Measurements from ENCODE around the gene CDC14A.

The CDC14A gene

DNA sequence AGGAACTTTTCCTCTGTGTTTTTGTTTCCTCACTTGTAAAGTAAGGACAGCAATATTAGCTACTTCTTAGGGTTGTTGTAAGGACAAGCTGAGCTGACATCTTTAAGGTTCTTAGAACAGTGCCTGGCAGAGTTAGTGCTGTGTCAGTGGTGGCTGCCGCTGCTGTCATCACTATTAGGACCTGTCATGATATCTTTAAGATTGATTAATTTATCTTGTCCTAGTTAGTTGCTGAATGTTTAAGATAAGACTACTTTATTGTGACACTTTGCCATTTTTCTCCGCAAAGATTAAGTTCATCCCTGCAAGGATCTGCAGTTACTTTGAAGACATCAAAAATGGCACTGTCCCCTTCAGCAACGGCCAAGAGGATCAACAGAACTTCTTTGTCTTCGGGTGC lies 145.5 kb downstream of the CDC14A start:
- no peak for DNase-seq (ENCODE audit: low read depth)

DNA sequence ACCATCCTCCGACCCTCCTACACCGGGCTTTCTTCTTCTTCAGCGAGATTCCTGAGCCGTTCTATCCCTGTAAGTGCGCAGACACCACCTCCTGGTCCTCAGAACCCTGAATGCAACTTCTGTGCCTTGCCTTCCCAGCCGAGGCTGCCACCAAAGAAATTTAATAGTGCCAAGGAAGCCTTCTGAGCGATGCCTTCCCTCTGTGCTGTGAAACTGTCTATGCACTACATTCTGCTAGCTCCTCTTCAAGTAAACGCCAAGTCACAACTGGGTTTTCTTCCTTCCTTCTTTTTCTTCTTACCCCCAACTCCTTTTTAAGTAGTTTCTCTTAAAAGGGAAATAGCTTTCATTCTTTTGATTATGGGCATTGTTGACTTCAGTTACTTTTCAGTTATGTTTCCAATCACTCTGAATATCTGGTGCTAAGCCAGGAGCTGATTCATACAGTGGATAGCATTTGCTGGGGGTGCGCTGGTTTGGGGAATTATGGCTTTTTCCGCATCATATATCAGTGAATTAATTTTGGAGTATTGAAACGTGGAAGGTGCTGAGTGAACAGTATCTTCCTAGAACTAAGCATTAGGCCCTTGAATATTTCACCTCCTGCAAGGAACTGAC lies 147.0 kb downstream of the CDC14A start:
- no peak for DNase-seq (ENCODE audit: low read depth)

GRCh38 chr1:100502052-100502792 lies 149.9 kb downstream of the CDC14A start:
- DNase-seq (ENCODE audit: low read depth), result peak; percentile 39

DNA sequence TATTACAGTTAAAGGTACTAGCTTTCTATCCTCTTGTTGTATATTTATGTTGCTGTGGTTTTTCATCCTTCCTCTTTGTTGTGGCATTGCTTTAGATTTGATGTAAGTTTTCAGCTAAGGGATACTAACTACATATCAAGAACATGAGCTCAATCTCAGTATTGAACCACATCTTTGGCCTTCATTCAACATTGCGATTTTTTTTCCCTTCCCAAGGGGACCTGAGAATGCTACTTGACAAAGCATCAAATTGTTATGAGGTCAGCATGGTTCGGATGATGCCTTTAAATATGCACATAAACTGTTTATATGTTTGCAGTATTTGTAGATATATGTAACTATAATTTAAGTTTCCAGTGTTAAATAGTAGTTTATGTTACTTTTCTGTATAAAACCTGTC lies 153.9 kb downstream of the CDC14A start:
- peak; percentile 33 for DNase-seq (ENCODE audit: low read depth)

GRCh38 chr1:100510451-100510850 lies 158.1 kb downstream of the CDC14A start:
- no peak for DNase-seq (ENCODE audit: low read depth)

- no peak for DNase-seq (ENCODE audit: low read depth)
These were observed 158.8 kb downstream of the CDC14A start for GRCh38 chr1:100511058-100511457.

DNA sequence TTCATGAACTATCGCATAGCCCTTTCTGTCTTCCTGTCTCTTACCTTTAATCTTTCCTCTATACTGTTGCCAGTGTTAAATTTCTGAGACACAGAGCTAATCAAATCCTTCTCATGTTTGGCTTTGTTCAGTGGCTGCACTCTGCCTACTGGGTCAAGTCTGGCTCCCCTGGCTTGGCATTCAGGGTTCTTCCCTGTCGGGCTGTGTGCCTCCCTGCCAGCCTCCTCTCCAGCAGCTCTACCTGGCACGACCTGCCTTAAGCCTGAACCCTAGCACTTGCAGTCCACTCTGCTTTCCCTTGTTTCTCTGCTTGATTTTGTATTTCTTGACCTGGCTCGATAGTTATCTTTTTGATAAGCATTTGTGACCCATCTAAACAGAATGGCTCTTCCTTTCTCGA lies 159.5 kb downstream of the CDC14A start:
- no peak for DNase-seq (ENCODE audit: low read depth)

GRCh38 chr1:100512803-100513352 lies 160.6 kb downstream of the CDC14A start:
- no peak for DNase-seq (ENCODE audit: low read depth)

DNA sequence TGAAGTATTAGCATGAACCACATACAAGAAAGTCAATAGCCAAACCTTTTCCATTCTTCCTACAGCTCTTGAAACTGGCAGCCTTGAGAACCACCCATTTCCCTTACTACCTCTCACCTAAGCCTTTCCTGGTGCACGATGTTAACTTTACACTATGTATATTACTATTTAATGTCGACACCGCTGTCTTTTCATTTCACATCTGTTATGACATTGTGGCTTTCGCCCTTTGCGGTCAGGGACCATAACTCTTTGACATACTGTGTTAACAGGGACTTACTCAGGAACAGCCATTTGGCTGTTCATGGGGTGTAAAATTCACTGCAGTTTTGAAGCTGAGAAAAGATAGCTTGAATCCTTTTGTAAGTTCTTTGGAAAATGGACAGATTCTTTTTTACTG lies 164.6 kb downstream of the CDC14A start:
- DNase-seq (ENCODE audit: low read depth), result no peak

- no peak for DNase-seq (ENCODE audit: low read depth)
These were observed 165.2 kb downstream of the CDC14A start for GRCh38 chr1:100517515-100517914.

DNA sequence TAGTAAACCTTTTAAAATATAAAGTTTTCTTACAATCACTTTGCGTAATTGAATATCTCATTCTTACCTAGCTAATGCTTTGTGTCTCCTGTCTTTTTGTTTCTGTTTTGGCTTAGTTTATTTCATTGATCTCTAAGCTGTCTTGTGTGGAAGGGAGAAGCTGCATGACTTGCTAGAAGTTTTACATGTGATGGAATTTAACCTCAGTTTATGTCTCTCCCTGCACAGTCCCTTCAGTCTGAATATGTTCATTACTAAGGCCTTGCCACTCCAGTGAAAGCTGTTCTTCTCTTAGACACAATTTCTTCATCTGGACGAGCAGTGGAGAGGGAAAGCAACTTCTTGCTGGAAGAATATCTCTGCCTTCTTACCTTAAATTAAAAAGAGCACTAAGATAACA lies 165.7 kb downstream of the CDC14A start:
- no peak for DNase-seq (ENCODE audit: low read depth)

GRCh38 chr1:100523038-100523652 lies 170.8 kb downstream of the CDC14A start:
- peak; percentile 12 for DNase-seq (ENCODE audit: low read depth)

DNA sequence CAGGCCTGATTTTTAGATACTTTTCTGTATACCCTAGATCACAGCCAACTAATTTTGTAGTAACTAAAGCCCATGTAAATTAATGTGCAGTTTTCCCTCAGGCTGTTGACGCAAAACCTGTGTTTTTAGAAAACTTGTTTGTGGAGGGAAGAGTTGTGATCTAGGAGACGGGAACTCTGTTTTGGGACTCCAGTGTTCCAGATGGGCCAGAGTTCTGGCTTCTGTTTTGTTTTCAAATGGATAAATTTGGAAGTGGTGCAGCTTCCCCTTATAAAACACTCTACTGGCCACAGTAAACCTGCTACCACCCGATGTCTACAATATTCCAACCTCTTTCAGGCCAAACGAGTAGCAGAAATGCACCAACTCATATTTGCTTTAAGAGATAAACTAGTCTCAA lies 172.0 kb downstream of the CDC14A start:
- DNase-seq (ENCODE audit: low read depth), result no peak

DNA sequence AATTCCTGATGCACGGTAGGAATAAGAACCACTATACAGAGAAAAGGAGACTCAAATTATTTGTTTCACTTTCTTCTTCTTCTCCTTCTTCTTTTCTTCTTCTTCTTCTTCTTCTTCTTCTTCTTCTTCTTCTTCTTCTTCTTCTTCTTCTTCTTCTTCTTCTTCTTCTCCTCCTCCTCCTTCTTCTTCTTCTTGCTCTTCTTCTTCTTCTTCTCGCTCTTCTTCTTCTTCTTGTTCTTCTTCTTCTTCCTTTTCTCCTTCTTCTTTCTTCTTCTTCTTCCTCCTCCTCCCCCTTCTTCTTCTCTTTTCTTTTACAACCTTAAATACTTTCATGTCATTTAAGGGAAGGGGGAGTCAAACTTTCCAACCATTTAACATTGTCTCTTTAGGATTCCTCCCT lies 174.6 kb downstream of the CDC14A start:
- DNase-seq (ENCODE audit: low read depth), result no peak

DNA sequence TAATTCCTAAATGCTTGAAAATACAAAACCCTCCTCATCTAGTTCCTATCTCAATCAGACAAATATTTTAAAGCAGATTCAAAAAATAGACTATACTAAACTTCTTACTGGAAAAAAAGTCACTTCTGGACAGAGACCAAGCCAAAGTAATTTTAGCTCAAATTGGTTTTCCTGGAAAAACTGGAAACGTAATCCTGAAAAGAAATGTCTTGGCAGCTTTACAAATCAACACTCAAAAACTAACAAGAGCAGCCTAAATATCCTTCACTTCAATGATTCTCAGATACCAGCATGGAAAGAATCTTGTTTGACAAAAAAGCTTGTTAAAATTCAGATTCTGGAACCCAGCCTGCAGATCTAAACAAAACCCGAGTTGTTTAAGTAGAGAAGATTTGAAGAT lies 176.6 kb downstream of the CDC14A start:
- peak; percentile 79 for DNase-seq (ENCODE audit: low read depth)

DNA sequence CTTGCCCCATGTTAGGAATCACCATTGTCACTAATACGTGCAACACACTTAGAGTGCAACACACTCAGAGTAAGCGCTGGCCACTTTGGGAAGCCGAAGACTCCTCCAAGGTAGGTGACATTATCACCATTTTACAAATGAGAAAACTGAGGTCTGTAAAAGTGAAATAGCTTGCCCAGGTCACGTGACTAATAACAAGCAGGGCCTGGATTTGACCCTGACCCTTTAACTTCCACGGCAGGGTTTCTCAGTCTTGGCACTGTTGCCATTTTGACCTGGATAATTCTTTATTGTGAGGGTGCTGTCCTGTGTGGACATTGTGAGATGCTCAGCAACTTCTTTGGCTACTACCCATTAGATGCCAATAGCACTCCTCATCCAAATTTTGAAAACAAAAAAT lies 177.8 kb downstream of the CDC14A start:
- DNase-seq (ENCODE audit: low read depth), result no peak

GRCh38 chr1:100530880-100531487 lies 178.7 kb downstream of the CDC14A start:
- peak; percentile 87 for DNase-seq (ENCODE audit: low read depth)

GRCh38 chr1:100532645-100533044 lies 180.3 kb downstream of the CDC14A start:
- DNase-seq (ENCODE audit: low read depth), result no peak

DNA sequence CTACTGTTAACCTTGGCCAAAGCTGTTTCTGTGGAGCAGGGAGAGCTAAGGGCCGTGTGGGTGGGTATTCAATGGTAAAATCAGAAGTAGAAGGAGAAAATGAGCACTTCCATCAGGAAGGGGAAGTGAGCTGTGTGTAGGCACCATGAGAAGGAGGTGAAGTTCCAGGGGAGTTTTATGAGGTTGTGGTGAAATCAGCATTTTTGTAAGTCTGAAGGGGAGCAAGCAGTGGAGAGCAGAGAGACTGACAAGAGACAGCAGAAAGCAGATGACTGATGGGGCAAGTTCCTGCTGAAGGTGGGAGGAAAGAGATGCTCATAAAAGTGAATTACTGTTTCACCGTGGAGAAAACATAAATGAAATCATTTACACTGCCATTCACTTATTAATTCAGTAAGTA lies 183.0 kb downstream of the CDC14A start:
- no peak for DNase-seq (ENCODE audit: low read depth)

- DNase-seq (ENCODE audit: low read depth), result no peak
These were observed 183.7 kb downstream of the CDC14A start for GRCh38 chr1:100536031-100536430.

DNA sequence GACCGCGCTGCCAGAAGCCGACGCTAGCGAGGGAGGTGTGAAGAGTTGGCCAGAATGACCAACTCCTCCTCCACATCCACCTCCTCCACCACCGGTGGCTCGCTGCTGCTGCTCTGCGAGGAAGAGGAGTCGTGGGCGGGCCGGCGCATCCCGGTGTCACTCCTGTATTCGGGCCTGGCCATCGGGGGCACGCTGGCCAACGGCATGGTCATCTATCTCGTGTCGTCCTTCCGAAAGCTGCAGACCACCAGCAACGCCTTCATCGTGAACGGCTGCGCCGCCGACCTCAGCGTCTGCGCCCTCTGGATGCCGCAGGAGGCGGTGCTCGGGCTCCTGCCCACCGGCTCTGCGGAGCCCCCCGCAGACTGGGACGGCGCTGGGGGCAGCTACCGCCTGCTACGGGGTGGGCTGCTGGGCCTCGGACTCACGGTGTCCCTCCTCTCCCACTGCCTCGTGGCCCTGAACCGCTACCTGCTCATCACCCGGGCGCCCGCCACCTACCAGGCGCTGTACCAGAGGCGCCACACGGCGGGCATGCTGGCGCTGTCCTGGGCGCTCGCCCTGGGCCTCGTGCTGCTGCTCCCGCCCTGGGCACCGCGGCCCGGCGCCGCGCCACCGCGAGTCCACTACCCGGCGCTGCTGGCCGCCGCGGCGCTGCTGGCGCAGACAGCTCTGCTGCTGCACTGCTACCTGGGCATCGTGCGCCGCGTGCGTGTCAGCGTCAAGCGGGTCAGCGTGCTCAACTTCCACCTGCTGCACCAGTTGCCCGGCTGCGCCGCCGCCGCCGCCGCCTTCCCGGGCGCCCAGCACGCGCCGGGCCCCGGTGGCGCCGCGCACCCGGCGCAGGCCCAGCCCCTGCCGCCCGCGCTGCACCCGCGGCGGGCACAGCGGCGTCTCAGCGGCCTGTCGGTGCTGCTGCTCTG lies 186.9 kb downstream of the CDC14A start:
- no peak for DNase-seq (ENCODE audit: low read depth)

Data from fibroblast of gingiva (primary cell).